ENCODE measurements around the gene NHP2. TPM values are rescaled to one million over a fixed set of nuclear protein-coding genes. Genes with fewer than 3 reads are reported as not detected.

NHP2 gene
- total and polyA plus RNA-seq, 9 of the 15 experiments (the other 6 are each of a cell fraction or from before 2014, with no cell fraction given), result 52.8 to 622 (median 144) TPM

- in situ Hi-C loops (cut with MboI) (no loop called here), intact Hi-C loops (cut with micrococcal nuclease) (no loop called here)
- Histone ChIP-seq H3K4me1 (replicated peaks in 1 of 2; ENCODE audit: control insufficient read depth in 2 of 2, insufficient read depth in 2 of 2, low read length in 2 of 2) (peaks cover 30 to 80% of the 10 kb centered on the region in 2 experiments), H3K9ac (ENCODE audit: insufficient read depth in 1 of 2, low read depth in 2 of 2, low read length in 2 of 2) (peak overlapping the region in 1 of 2 experiments; percentile 7; a peak in 2 of 4 replicates), H3K79me2 (ENCODE audit: control insufficient read depth, insufficient read depth, low read length) (no peaks in the 10 kb centered on the region), H3K27ac (ENCODE audit: extremely low read depth, low read depth, low read length) (no peak overlapping the region), H4K20me1 (replicated peaks; ENCODE audit: control insufficient read depth, insufficient read depth, low read length) (no peaks in the 10 kb centered on the region; the same call in 1 of the 2 replicates), H3K9me1 (ENCODE audit: control insufficient read depth, insufficient read depth, low read length) (peaks cover 4% of the 10 kb centered on the region), H3K4me3 (no peak overlapping the region), H3K36me3 (ENCODE audit: control insufficient read depth, insufficient read depth, low read length) (peaks cover 31% of the 10 kb centered on the region; the same call in 2 of the 3 replicates), H3K9me3 (replicated peaks; ENCODE audit: control insufficient read depth, insufficient read depth, low read depth, low read length) (no peaks in the 10 kb centered on the region), H2AFZ (ENCODE audit: low read depth, low read length) (no peak overlapping the region), H3K4me2 (ENCODE audit: insufficient read depth, low read length) (no peak overlapping the region), H3K27me3 (ENCODE audit: control insufficient read depth in 2 of 2, insufficient read depth in 2 of 2, low read length in 2 of 2) (no peaks in the 10 kb centered on the region)
- BruUV-seq (replicated peaks), result no TSS peak
- 82% methylated on average over 16 of the region's 18 CpGs for WGBS (ENCODE audit: insufficient coverage, low coverage, missing lambda C conversion rate)
- TF ChIP-seq, protein P1, sequence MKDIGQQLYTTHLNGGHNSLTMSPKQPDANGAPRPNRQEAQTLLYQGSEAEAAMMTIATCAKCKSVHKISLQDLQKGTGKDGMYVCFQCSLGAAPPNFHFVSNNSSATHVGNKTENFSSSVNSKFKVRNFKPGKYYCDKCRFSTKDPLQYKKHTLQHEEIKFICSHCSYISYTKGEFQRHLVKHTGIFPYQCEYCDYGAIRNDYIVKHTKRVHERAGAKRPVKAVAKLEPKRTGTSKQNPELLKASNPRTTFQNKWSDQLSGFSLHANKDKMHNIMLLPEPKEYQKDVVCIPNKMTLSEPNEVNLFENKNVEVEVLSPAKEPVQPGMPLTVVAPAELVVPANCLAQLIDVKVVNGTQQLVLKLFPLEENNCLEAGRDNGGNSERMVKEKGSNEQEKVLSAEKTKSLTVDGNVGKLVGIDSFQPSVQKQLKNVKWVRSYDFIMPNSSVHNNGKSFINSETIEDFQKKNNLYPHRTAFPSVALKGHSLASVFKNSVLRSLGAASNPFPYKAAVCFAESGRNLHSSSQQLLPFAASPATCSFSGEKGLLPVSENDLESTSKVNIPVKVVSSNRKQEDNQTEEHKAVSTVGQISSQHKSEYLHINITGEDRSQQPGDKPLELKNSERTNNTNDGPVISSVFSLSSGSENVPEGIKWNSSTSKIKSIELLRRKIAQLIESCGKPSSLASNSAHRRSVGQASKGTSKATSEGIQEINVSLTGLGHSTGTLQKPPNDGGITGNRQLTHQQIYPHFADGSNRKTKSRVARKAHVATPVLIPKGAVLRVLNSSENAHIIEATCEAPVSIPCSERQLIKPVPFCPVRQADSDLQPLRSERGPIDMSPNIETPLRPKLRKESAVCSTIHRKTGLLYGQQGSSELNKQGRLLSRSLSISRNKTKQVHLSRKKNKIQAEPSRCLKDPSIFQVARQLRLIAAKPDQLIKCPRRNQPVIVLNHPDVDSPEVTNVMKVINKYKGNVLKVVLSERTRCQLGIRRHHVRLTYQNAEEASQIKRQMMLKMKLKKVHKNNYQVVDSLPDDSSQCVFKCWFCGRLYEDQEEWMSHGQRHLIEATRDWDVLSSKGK (CRISPR knock-in tag; IDR thresholded peaks at IDR 0.05), result no peak
- TF ChIP-seq KLF16 (IDR thresholded peaks at IDR 0.05) (no peak), STAT5A (IDR thresholded peaks at IDR 0.05; ENCODE audit: borderline replicate concordance, low read length) (no peak), POLR2G (IDR thresholded peaks at IDR 0.05; ENCODE audit: low read depth, low read length) (peak; percentile 64), ZNF232 (CRISPR knock-in tag; IDR thresholded peaks at IDR 0.05) (no peak), HDAC8 (tag; IDR thresholded peaks at IDR 0.05) (no peak)
- TF ChIP-seq, protein P2, sequence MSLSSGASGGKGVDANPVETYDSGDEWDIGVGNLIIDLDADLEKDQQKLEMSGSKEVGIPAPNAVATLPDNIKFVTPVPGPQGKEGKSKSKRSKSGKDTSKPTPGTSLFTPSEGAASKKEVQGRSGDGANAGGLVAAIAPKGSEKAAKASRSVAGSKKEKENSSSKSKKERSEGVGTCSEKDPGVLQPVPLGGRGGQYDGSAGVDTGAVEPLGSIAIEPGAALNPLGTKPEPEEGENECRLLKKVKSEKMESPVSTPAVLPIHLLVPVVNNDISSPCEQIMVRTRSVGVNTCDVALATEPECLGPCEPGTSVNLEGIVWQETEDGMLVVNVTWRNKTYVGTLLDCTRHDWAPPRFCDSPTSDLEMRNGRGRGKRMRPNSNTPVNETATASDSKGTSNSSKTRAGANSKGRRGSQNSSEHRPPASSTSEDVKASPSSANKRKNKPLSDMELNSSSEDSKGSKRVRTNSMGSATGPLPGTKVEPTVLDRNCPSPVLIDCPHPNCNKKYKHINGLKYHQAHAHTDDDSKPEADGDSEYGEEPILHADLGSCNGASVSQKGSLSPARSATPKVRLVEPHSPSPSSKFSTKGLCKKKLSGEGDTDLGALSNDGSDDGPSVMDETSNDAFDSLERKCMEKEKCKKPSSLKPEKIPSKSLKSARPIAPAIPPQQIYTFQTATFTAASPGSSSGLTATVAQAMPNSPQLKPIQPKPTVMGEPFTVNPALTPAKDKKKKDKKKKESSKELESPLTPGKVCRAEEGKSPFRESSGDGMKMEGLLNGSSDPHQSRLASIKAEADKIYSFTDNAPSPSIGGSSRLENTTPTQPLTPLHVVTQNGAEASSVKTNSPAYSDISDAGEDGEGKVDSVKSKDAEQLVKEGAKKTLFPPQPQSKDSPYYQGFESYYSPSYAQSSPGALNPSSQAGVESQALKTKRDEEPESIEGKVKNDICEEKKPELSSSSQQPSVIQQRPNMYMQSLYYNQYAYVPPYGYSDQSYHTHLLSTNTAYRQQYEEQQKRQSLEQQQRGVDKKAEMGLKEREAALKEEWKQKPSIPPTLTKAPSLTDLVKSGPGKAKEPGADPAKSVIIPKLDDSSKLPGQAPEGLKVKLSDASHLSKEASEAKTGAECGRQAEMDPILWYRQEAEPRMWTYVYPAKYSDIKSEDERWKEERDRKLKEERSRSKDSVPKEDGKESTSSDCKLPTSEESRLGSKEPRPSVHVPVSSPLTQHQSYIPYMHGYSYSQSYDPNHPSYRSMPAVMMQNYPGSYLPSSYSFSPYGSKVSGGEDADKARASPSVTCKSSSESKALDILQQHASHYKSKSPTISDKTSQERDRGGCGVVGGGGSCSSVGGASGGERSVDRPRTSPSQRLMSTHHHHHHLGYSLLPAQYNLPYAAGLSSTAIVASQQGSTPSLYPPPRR (CRISPR knock-in tag; IDR thresholded peaks at IDR 0.05; ENCODE audit: borderline replicate concordance), result no peak
- CTCF ChIA-PET (ENCODE audit: low intra/inter-chr PET ratio), result no interaction called here
- ATAC-seq (no peak), DNase-seq (ENCODE audit: extremely low read depth in 1 of 4, low spot score in 3 of 4) (no peak), FAIRE-seq (no peak)
- POLR2A ChIA-PET, result interaction anchor here (0.6 to 1.2 kb wide), 7 partner anchors 9 to 669 kb away, joined by 3 to 5 read pairs (median 4); no protein-coding TSS in a partner anchor
Measured at GRCh38 chr5:178123966-178124925, 29.4 kb downstream of the NHP2 start.

Data from K562 (cell line).